H9 (cell line): ENCODE data around the gene DNAJC12. TPM values are rescaled to one million over a fixed set of nuclear protein-coding genes. Genes with fewer than 3 reads are reported as not detected.

ENCODE experiments used
- DNase-seq: peaks from one replicate; pipeline ENCODE4 v3.0.0-alpha.2; 2017
- H2AFZ ChIP-seq: one replicate; pipeline ENCODE4 v1.6.1; 2013; ENCODE audit warnings: mild to moderate bottlenecking, low read length, control low read depth, moderate library complexity
- H2AK5ac ChIP-seq: 2 replicates; pipeline ENCODE4 v1.6.1; 2013; ENCODE audit warnings: low read length, control low read depth, mixed read lengths; ENCODE audit not compliant: insufficient read length
- H2BK120ac ChIP-seq: one replicate; pipeline ENCODE4 v1.6.1; 2013; ENCODE audit warnings: low read depth, mild to moderate bottlenecking, low read length, control low read depth, inconsistent platforms; ENCODE audit not compliant: poor library complexity, severe bottlenecking
- H2BK12ac ChIP-seq: 2 replicates; pipeline ENCODE4 v1.6.1; 2013; ENCODE audit warnings: low read length, control low read depth, mixed read lengths, low read depth; ENCODE audit not compliant: insufficient read length
- H2BK15ac ChIP-seq: 2 replicates; pipeline ENCODE4 v1.6.1; 2013; ENCODE audit warnings: low read depth, low read length, control low read depth
- H2BK20ac ChIP-seq: one replicate; pipeline ENCODE4 v1.6.1; 2013; ENCODE audit warnings: low read depth, mild to moderate bottlenecking, low read length, control low read depth, inconsistent platforms; ENCODE audit not compliant: poor library complexity, severe bottlenecking
- H2BK5ac ChIP-seq: 2 replicates; pipeline ENCODE4 v1.6.1; 2013; ENCODE audit warnings: low read length, control low read depth, mixed read lengths; ENCODE audit not compliant: insufficient read length
- H3K14ac ChIP-seq: 2 replicates; pipeline ENCODE4 v1.6.1; 2013; ENCODE audit warnings: low read length, control low read depth; ENCODE audit not compliant: insufficient read depth
- H3K18ac ChIP-seq: 2 replicates; pipeline ENCODE4 v1.6.1; 2013; ENCODE audit warnings: low read depth, mild to moderate bottlenecking, mixed read lengths, low read length, control low read depth; ENCODE audit not compliant: insufficient read length
- H3K23ac ChIP-seq: 2 replicates; pipeline ENCODE4 v1.6.1; 2013; ENCODE audit warnings: low read length, control low read depth, mixed read lengths, low read depth; ENCODE audit not compliant: insufficient read length
- H3K23me2 ChIP-seq: 2 replicates; pipeline ENCODE4 v1.6.1; 2013; ENCODE audit warnings: low read depth, mild to moderate bottlenecking, mixed read lengths, low read length, control low read depth; ENCODE audit not compliant: insufficient read length, poor library complexity, severe bottlenecking
- H3K27ac ChIP-seq: 2 replicates; pipeline ENCODE4 v1.5.1; 2013; ENCODE audit warnings: low read length, control low read depth, mixed read lengths, low read depth; ENCODE audit not compliant: insufficient read length
- H3K27me3 ChIP-seq: 2 replicates; pipeline ENCODE4 v1.6.1; 2013; ENCODE audit warnings: low read length, control low read depth, inconsistent platforms; ENCODE audit not compliant: insufficient read depth
- H3K4ac ChIP-seq: 2 replicates; pipeline ENCODE4 v1.6.1; 2013; ENCODE audit warnings: low read depth, mild to moderate bottlenecking, control low read depth, inconsistent platforms, low read length, moderate library complexity
- H3K4me1 ChIP-seq: 2 replicates; pipeline ENCODE4 v1.6.1; 2013; ENCODE audit warnings: low read length, control low read depth, inconsistent platforms; ENCODE audit not compliant: insufficient read depth
- H3K4me2 ChIP-seq: 2 replicates; pipeline ENCODE4 v1.6.1; 2013; ENCODE audit warnings: low read length, control low read depth, mixed read lengths; ENCODE audit not compliant: insufficient read length, insufficient read depth
- H3K56ac ChIP-seq: 2 replicates; pipeline ENCODE4 v1.6.1; 2013; ENCODE audit warnings: low read depth, mild to moderate bottlenecking, mixed read lengths, low read length, control low read depth; ENCODE audit not compliant: insufficient read length
- H3K79me1 ChIP-seq: 2 replicates; pipeline ENCODE4 v1.6.1; 2013; ENCODE audit warnings: low read depth, mild to moderate bottlenecking, moderate library complexity, low read length, control low read depth, inconsistent platforms; ENCODE audit not compliant: insufficient read depth, poor library complexity, severe bottlenecking
- H3K79me2 ChIP-seq: 2 replicates; pipeline ENCODE4 v1.6.1; 2013; ENCODE audit warnings: low read length, control low read depth, inconsistent platforms; ENCODE audit not compliant: insufficient read depth
- H3K9ac ChIP-seq: 2 replicates; pipeline ENCODE4 v1.6.1; 2013; ENCODE audit warnings: low read length, control low read depth, mixed read lengths; ENCODE audit not compliant: insufficient read length; ENCODE audit errors: extremely low read depth
- H3K9me3 ChIP-seq: one replicate; pipeline ENCODE4 v1.6.1; 2013; ENCODE audit warnings: low read depth, low read length, inconsistent platforms; ENCODE audit not compliant: control insufficient read depth
- H3T11ph ChIP-seq: one replicate; pipeline ENCODE4 v1.6.1; 2013; ENCODE audit warnings: mild to moderate bottlenecking, low read length, control low read depth, inconsistent platforms
- H4K20me1 ChIP-seq: one replicate; pipeline ENCODE4 v1.6.1; 2013; ENCODE audit not compliant: control insufficient read depth, insufficient read length, insufficient read depth
- H4K5ac ChIP-seq: 2 replicates; pipeline ENCODE4 v1.6.1; 2013; ENCODE audit warnings: low read depth, mild to moderate bottlenecking, mixed read lengths, low read length, control low read depth; ENCODE audit not compliant: insufficient read length
- H4K8ac ChIP-seq: replicated peaks from 2 replicates; pipeline ENCODE4 v1.6.1; 2013; ENCODE audit warnings: low read length, control low read depth, mixed read lengths, low read depth; ENCODE audit not compliant: insufficient read length
- H4K91ac ChIP-seq: 2 replicates; pipeline ENCODE4 v1.6.1; 2013; ENCODE audit warnings: low read depth, mild to moderate bottlenecking, moderate library complexity, mixed read lengths, low read length, control low read depth; ENCODE audit not compliant: insufficient read length
- H3K27ac Mint-ChIP-seq, 3 experiments: 2 replicates in 2 of 3; 3 replicates in 1 of 3; pipeline ENCODE4 v1.8.0; 2020 to 2021; ENCODE audit warnings: mixed read lengths in 3 of 3, mild to moderate bottlenecking in 1 of 3, moderate library complexity in 1 of 3
- H3K27me3 Mint-ChIP-seq: 2 replicates; pipeline ENCODE4 v1.8.0; 2021; ENCODE audit warnings: low read depth, mild to moderate bottlenecking, moderate library complexity, mixed read lengths
- H3K36me3 Mint-ChIP-seq, 3 experiments: 2 replicates in 2 of 3; 3 replicates in 1 of 3; pipeline ENCODE4 v1.8.0; 2020 to 2021; ENCODE audit warnings: low read depth in 3 of 3, mixed read lengths in 3 of 3; ENCODE audit not compliant: insufficient read depth in 1 of 3
- H3K4me1 Mint-ChIP-seq, 2 experiments: 2 replicates each; pipeline ENCODE4 v1.8.0; 2020; ENCODE audit warnings: mixed read lengths in 2 of 2
- H3K4me3 Mint-ChIP-seq, 2 experiments: 2 replicates in 1 of 2; 3 replicates in 1 of 2; pipeline ENCODE4 v1.8.0; 2020 to 2021; ENCODE audit warnings: mild to moderate bottlenecking in 2 of 2, mixed read lengths in 2 of 2, moderate library complexity in 1 of 2
- H3K9me3 Mint-ChIP-seq, 2 experiments: 2 replicates in 1 of 2; 3 replicates in 1 of 2; pipeline ENCODE4 v1.8.0; 2020; ENCODE audit warnings: mild to moderate bottlenecking in 2 of 2, mixed read lengths in 2 of 2, moderate library complexity in 1 of 2
- CTCF ChIP-seq: fragments of 200-600 bp; sonication (generic); conservative IDR thresholded peaks from 3 replicates; pipeline ENCODE4 v1.8.0; 2021; ENCODE audit warnings: antibody characterized with exemption, mild to moderate bottlenecking
- WGBS: extraction: QIAGEN DNeasy Blood & Tissue Kit; methylation state at CpG from one replicate; pipeline ENCODE4 v1.1.7; 2013; ENCODE audit warnings: missing lambda C conversion rate, low lambda C conversion rate, mixed read lengths; ENCODE audit not compliant: insufficient read length; ENCODE audit errors: extremely low coverage; 5-methylcytosine and 5-hydroxymethylcytosine counted together
- total RNA-seq: library from RNA; stranded (reverse); gene quantifications from 2 replicates; pipeline ENCODE4 v1.2.1, GENCODE V29; 2021

The DNAJC12 gene
- total RNA-seq, 1 experiment from 2014 or later = 0.85 TPM

GRCh38 chr10:67834375-67834774 lies 3.6 kb downstream of the DNAJC12 start:
- Histone ChIP-seq H3K23ac (no peak overlapping the region), H2BK12ac (no peak overlapping the region), H4K5ac (no peak overlapping the region), H4K91ac (no peak overlapping the region), H3K4me2 (no peak overlapping the region), H3K9ac (no peak overlapping the region), H3K9me3 (no peaks in the 10 kb centered on the region), H2AK5ac (no peak overlapping the region), H3K18ac (no peak overlapping the region), H2BK15ac (no peak overlapping the region), H3K79me1 (no peaks in the 10 kb centered on the region), H3K4ac (no peak overlapping the region), H3K79me2 (peaks cover 2% of the 10 kb centered on the region; the same call in 1 of the 2 replicates), H3K27me3 (no peaks in the 10 kb centered on the region), H3K23me2 (no peaks in the 10 kb centered on the region), H2AFZ (no peak overlapping the region), H2BK20ac (no peak overlapping the region), H3K14ac (no peak overlapping the region), H3K27ac (no peak overlapping the region), H3K4me1 (no peaks in the 10 kb centered on the region; the same call in 1 of the 2 replicates), H4K20me1 (no peaks in the 10 kb centered on the region), H3T11ph (no peak overlapping the region), H2BK120ac (no peak overlapping the region), H3K56ac (no peak overlapping the region), H2BK5ac (no peak overlapping the region), H4K8ac (no peak overlapping the region)
- H3K36me3 Mint-ChIP-seq = no peaks in the 10 kb centered on the region
- no peak for TF ChIP-seq CTCF
- H3K27ac Mint-ChIP-seq = peak overlapping the region in 1 of 3 experiments; percentile 22; a peak in 1 of 7 replicates
- H3K4me1 Mint-ChIP-seq = peaks cover 2 to 8% of the 10 kb centered on the region in 2 experiments; a peak in 3 of 4 replicates
- no peaks in the 10 kb centered on the region for H3K9me3 Mint-ChIP-seq
- H3K4me3 Mint-ChIP-seq = no peak overlapping the region
- no CpG with 5 or more reads among the region's 8 CpGs for WGBS
- no peaks in the 10 kb centered on the region for H3K27me3 Mint-ChIP-seq
- DNase-seq = no peak
